Esophagus muscularis mucosa (tissue), 4 donors: ENCODE measurements around the gene BTG2.

Experiments used
- EP300 ChIP-seq: sonication (generic); formaldehyde crosslinking; IDR thresholded peaks from one replicate; pipeline ENCODE4 v1.6.1; 2017; ENCODE audit warnings: antibody characterized with exemption
- POLR2A ChIP-seq: fragments of 450-650 bp; IDR thresholded peaks from one replicate; pipeline ENCODE4 v1.6.1; 2017; ENCODE audit warnings: antibody characterized with exemption, moderate library complexity, mild to moderate bottlenecking, low read depth
- TF ChIP-seq, protein P1 (sequence below), 3 experiments: fragments of 200-600 bp in 2 of 3; fragments of 450-650 bp in 1 of 3; sonication (generic) in 2 of 3; IDR thresholded peaks; one replicate each; pipeline ENCODE4 v1.5.1; 2017 to 2019; ENCODE audit warnings: antibody characterized with exemption in 3 of 3, mild to moderate bottlenecking in 2 of 3, moderate library complexity in 1 of 3

DNA sequence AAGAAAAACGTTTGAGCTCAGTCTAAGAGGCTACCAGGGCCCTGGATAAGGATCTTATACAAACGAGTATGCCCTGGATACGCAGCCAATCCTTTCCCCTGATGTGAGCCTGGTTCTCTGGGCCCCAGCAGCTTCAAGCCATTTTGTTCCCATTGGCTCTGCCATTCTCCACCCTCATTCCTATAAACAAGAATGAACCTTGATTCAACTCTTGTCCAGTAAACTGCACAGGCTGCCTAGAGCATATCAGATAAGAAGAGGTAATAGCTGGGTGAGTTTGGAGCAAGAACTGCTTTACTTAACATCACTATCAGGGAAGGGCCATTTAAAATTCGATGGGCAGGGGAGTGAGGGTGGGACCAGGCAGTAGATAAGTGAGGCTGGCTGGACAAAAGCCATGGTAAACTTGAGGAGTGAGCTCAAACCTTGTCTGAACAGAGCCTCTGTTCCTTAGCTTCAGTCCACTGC, 11.3 kb downstream of the BTG2 start:
- TF ChIP-seq POLR2A (no peak), EP300 (no peak)
- TF ChIP-seq, protein P1, sequence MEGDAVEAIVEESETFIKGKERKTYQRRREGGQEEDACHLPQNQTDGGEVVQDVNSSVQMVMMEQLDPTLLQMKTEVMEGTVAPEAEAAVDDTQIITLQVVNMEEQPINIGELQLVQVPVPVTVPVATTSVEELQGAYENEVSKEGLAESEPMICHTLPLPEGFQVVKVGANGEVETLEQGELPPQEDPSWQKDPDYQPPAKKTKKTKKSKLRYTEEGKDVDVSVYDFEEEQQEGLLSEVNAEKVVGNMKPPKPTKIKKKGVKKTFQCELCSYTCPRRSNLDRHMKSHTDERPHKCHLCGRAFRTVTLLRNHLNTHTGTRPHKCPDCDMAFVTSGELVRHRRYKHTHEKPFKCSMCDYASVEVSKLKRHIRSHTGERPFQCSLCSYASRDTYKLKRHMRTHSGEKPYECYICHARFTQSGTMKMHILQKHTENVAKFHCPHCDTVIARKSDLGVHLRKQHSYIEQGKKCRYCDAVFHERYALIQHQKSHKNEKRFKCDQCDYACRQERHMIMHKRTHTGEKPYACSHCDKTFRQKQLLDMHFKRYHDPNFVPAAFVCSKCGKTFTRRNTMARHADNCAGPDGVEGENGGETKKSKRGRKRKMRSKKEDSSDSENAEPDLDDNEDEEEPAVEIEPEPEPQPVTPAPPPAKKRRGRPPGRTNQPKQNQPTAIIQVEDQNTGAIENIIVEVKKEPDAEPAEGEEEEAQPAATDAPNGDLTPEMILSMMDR (IDR thresholded peaks at IDR 0.05) = no peak
